HEK293T (cell line): ENCODE data around the gene TFG.

Experiments
- ARNT ChIP-seq: fragments of 450-650 bp; IDR thresholded peaks from 2 replicates; pipeline ENCODE4 v1.6.1; 2017; ENCODE audit warnings: mild to moderate bottlenecking
- CTBP1 ChIP-seq: fragments of 450-650 bp; IDR thresholded peaks from 2 replicates; pipeline ENCODE4 v1.6.1; 2016; ENCODE audit warnings: borderline replicate concordance
- ELF4 ChIP-seq: fragments of 450-650 bp; IDR thresholded peaks from 2 replicates; pipeline ENCODE4 v1.6.1; 2017; ENCODE audit warnings: antibody characterized with exemption
- FOXM1 ChIP-seq: fragments of 450-650 bp; IDR thresholded peaks from 2 replicates; pipeline ENCODE4 v1.6.1; 2017; ENCODE audit warnings: mild to moderate bottlenecking, borderline replicate concordance
- L3MBTL2 ChIP-seq: fragments of 450-650 bp; conservative IDR thresholded peaks from 2 replicates; pipeline ENCODE4 v1.6.1; 2016; ENCODE audit warnings: mild to moderate bottlenecking
- PKNOX1 ChIP-seq: fragments of 450-650 bp; IDR thresholded peaks from 2 replicates; pipeline ENCODE4 v1.6.1; 2016
- SUZ12 ChIP-seq: fragments of 450-650 bp; IDR thresholded peaks from 2 replicates; pipeline ENCODE4 v1.6.1; 2016; ENCODE audit warnings: mild to moderate bottlenecking
- TARDBP ChIP-seq: fragments of 450-650 bp; IDR thresholded peaks from 2 replicates; pipeline ENCODE4 v1.6.1; 2016

- TF ChIP-seq L3MBTL2, result no peak
- TF ChIP-seq FOXM1, result no peak
- no peak for TF ChIP-seq SUZ12
- no peak for TF ChIP-seq ELF4
- TF ChIP-seq PKNOX1, result no peak
- TF ChIP-seq ARNT, result no peak
- no peak for TF ChIP-seq CTBP1
- TF ChIP-seq TARDBP, result no peak
Measured at GRCh38 chr3:100745617-100746016, 36.3 kb downstream of the TFG start.
